ENCODE data around the gene CAMTA1. TPM values are rescaled to one million over a fixed set of nuclear protein-coding genes. Genes with fewer than 3 reads are reported as not detected.

The CAMTA1 gene
- total RNA-seq, 1 experiment from 2014 or later, result 60.0 TPM

- H3K4me1 Mint-ChIP-seq (ENCODE audit: low read depth, unreplicated experiment), result no peaks in the 10 kb centered on the region
- no peaks in the 10 kb centered on the region for H3K36me3 Mint-ChIP-seq (ENCODE audit: insufficient read depth, unreplicated experiment)
- no peak for DNase-seq
- no peak overlapping the region for H3K27ac Mint-ChIP-seq (ENCODE audit: unreplicated experiment)
- H3K9me3 Mint-ChIP-seq (ENCODE audit: unreplicated experiment), result no peaks in the 10 kb centered on the region
- no peaks in the 10 kb centered on the region for H3K36me3 ChIP-seq (ENCODE audit: control insufficient read depth, insufficient read depth, low read length)
- intact Hi-C loops (cut with micrococcal nuclease; ENCODE audit: unreplicated experiment), result no loop called here
- POLR2A ChIA-PET, result no interaction called here
- H3K9me3 ChIP-seq, result no peaks in the 10 kb centered on the region
- no peak overlapping the region for H3K4me3 Mint-ChIP-seq (ENCODE audit: unreplicated experiment)
- no TSS peak for BruUV-seq (replicated peaks)
- peak in 1 of 2 experiments; percentile 11 for TF ChIP-seq CTCF (IDR thresholded peaks at IDR 0.05; ENCODE audit: insufficient read depth in 1 of 2, low read depth in 1 of 2, low read length in 1 of 2, severe bottlenecking in 1 of 2, unreplicated experiment in 1 of 2)
- no peaks in the 10 kb centered on the region for H3K4me1 ChIP-seq
- H3K27me3 Mint-ChIP-seq (ENCODE audit: insufficient read depth, unreplicated experiment), result peaks cover 4% of the 10 kb centered on the region
- CTCF ChIA-PET, result no interaction called here
- H3K27me3 ChIP-seq (replicated peaks; ENCODE audit: control insufficient read depth, insufficient read depth, low read length), result no peaks in the 10 kb centered on the region
- H3K4me3 ChIP-seq (ENCODE audit: low read depth, low read length), result no peak overlapping the region
These were observed 753.9 kb downstream of the CAMTA1 start for GRCh38 chr1:7538849-7539768.

- intact Hi-C loops (cut with micrococcal nuclease; ENCODE audit: unreplicated experiment), result no loop called here
- no peaks in the 10 kb centered on the region for H3K4me1 Mint-ChIP-seq (ENCODE audit: low read depth, unreplicated experiment)
- H3K4me1 ChIP-seq, result no peaks in the 10 kb centered on the region
- no peaks in the 10 kb centered on the region for H3K9me3 Mint-ChIP-seq (ENCODE audit: unreplicated experiment)
- DNase-seq, result no peak
- no peak overlapping the region for H3K4me3 ChIP-seq (ENCODE audit: low read depth, low read length)
- no peak overlapping the region for H3K27ac Mint-ChIP-seq (ENCODE audit: unreplicated experiment)
- TF ChIP-seq CTCF (IDR thresholded peaks at IDR 0.05; ENCODE audit: insufficient read depth in 1 of 2, low read depth in 1 of 2, low read length in 1 of 2, severe bottlenecking in 1 of 2, unreplicated experiment in 1 of 2), result peak; percentile 11 to 14
- no peaks in the 10 kb centered on the region for H3K36me3 ChIP-seq (ENCODE audit: control insufficient read depth, insufficient read depth, low read length)
- BruUV-seq (replicated peaks), result no TSS peak
- no peaks in the 10 kb centered on the region for H3K9me3 ChIP-seq
- CTCF ChIA-PET, result no interaction called here
- H3K36me3 Mint-ChIP-seq (ENCODE audit: insufficient read depth, unreplicated experiment), result no peaks in the 10 kb centered on the region
- no peaks in the 10 kb centered on the region for H3K27me3 ChIP-seq (replicated peaks; ENCODE audit: control insufficient read depth, insufficient read depth, low read length)
- no peak overlapping the region for H3K4me3 Mint-ChIP-seq (ENCODE audit: unreplicated experiment)
- POLR2A ChIA-PET, result no interaction called here
- H3K27me3 Mint-ChIP-seq (ENCODE audit: insufficient read depth, unreplicated experiment), result peaks cover under 1% of the 10 kb centered on the region
These were observed 754.5 kb downstream of the CAMTA1 start for GRCh38 chr1:7539769-7540175.

DNA sequence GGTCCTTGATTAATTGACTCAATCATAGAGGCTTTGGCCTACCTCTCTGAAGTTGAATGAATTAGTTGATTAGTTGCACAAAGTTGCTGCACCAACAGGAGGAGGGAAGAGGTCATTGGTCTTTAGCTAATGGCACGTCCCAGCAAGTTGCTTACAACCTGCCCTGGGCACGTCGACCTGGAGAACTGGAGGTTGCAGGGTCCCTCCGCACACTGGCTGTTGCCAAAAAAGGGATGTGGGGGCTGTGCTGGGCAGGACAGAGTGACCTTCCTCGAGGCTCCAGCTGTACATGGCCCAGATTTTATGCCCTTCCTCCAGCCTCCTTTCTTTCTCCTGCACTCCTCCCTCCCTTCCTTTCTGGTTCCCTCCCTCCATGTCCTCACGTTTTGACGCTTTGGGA lies 755.6 kb downstream of the CAMTA1 start:
- H3K27me3 ChIP-seq (replicated peaks; ENCODE audit: control insufficient read depth, insufficient read depth, low read length), result no peaks in the 10 kb centered on the region
- Mint-ChIP-seq H3K27me3 (ENCODE audit: insufficient read depth, unreplicated experiment) (peaks cover 2% of the 10 kb centered on the region), H3K4me1 (ENCODE audit: low read depth, unreplicated experiment) (no peaks in the 10 kb centered on the region), H3K9me3 (ENCODE audit: unreplicated experiment) (no peaks in the 10 kb centered on the region), H3K36me3 (ENCODE audit: insufficient read depth, unreplicated experiment) (no peaks in the 10 kb centered on the region), H3K27ac (ENCODE audit: unreplicated experiment) (no peak overlapping the region), H3K4me3 (ENCODE audit: unreplicated experiment) (no peak overlapping the region)
- CTCF ChIA-PET, result no interaction called here
- intact Hi-C loops (cut with micrococcal nuclease; ENCODE audit: unreplicated experiment), result no loop called here
- no peak overlapping the region for H3K4me3 ChIP-seq (ENCODE audit: low read depth, low read length)
- POLR2A ChIA-PET, result no interaction called here
- no peak for DNase-seq
- H3K4me1 ChIP-seq, result no peaks in the 10 kb centered on the region
- no TSS peak for BruUV-seq (replicated peaks)
- no peaks in the 10 kb centered on the region for H3K9me3 ChIP-seq
- TF ChIP-seq CTCF (IDR thresholded peaks at IDR 0.05; ENCODE audit: insufficient read depth in 1 of 2, low read depth in 1 of 2, low read length in 1 of 2, severe bottlenecking in 1 of 2, unreplicated experiment in 1 of 2), result no peak
- H3K36me3 ChIP-seq (ENCODE audit: control insufficient read depth, insufficient read depth, low read length), result no peaks in the 10 kb centered on the region
